ENCODE data around the gene RASD1. TPM values are rescaled to one million over a fixed set of nuclear protein-coding genes. Genes with fewer than 3 reads are reported as not detected.

Gene RASD1
- total RNA-seq, 1 donor from 2014 or later, result 1.0 TPM

- Mint-ChIP-seq H3K27me3 (no peaks in the 10 kb centered on the region), H3K36me3 (ENCODE audit: low read depth) (no peaks in the 10 kb centered on the region), H3K9me3 (no peaks in the 10 kb centered on the region), H3K27ac (no peak overlapping the region), H3K4me3 (no peak overlapping the region), H3K4me1 (no peaks in the 10 kb centered on the region)
- ChIA-PET CTCF (no interaction called here), POLR2A (no interaction called here)
- ATAC-seq (ENCODE audit: low read depth), result no peak
- intact Hi-C loops (cut with micrococcal nuclease), result no loop called here
- no peak for DNase-seq
- no peak for TF ChIP-seq CTCF (IDR thresholded peaks at IDR 0.05)
Observed at GRCh38 chr17:17525956-17526355, 29.8 kb upstream of the RASD1 start.

- H3K27me3 Mint-ChIP-seq, result no peaks in the 10 kb centered on the region
- ATAC-seq (ENCODE audit: low read depth), result no peak
- H3K4me3 Mint-ChIP-seq, result no peak overlapping the region
- no peaks in the 10 kb centered on the region for H3K36me3 Mint-ChIP-seq (ENCODE audit: low read depth)
- ChIA-PET CTCF (no interaction called here), POLR2A (no interaction called here)
- no peak overlapping the region for H3K27ac Mint-ChIP-seq
- intact Hi-C loops (cut with micrococcal nuclease), result no loop called here
- no peak for TF ChIP-seq CTCF (IDR thresholded peaks at IDR 0.05)
- no peaks in the 10 kb centered on the region for H3K9me3 Mint-ChIP-seq
- no peak for DNase-seq
- no peaks in the 10 kb centered on the region for H3K4me1 Mint-ChIP-seq
Observed at GRCh38 chr17:17525311-17525710, 29.1 kb upstream of the RASD1 start.

GRCh38 chr17:17523731-17524490, 27.7 kb upstream of the RASD1 start:
- no peak overlapping the region for H3K27ac Mint-ChIP-seq

GRCh38 chr17:17523001-17523730, 27.0 kb upstream of the RASD1 start:
- Mint-ChIP-seq H3K9me3 (no peaks in the 10 kb centered on the region), H3K4me1 (no peaks in the 10 kb centered on the region), H3K27ac (no peak overlapping the region), H3K4me3 (no peak overlapping the region), H3K36me3 (ENCODE audit: low read depth) (no peaks in the 10 kb centered on the region), H3K27me3 (no peaks in the 10 kb centered on the region)
- TF ChIP-seq CTCF (IDR thresholded peaks at IDR 0.05), result no peak
- ChIA-PET POLR2A (no interaction called here), CTCF (no interaction called here)
- ATAC-seq (ENCODE audit: low read depth), result no peak
- no peak for DNase-seq
- intact Hi-C loops (cut with micrococcal nuclease), result no loop called here

More at GRCh38 chr17:17523731-17524490, 27.7 kb upstream of the RASD1 start:
- DNase-seq (no peak), ATAC-seq (ENCODE audit: low read depth) (no peak)
- Mint-ChIP-seq H3K36me3 (ENCODE audit: low read depth) (no peaks in the 10 kb centered on the region), H3K27me3 (no peaks in the 10 kb centered on the region), H3K9me3 (no peaks in the 10 kb centered on the region), H3K4me1 (no peaks in the 10 kb centered on the region), H3K4me3 (no peak overlapping the region)
- ChIA-PET CTCF (no interaction called here), POLR2A (no interaction called here)
- intact Hi-C loops (cut with micrococcal nuclease), result no loop called here
- TF ChIP-seq CTCF (IDR thresholded peaks at IDR 0.05), result no peak

- no peak for ATAC-seq (ENCODE audit: low read depth)
- no peak overlapping the region for H3K27ac Mint-ChIP-seq
- CTCF ChIA-PET, result no interaction called here
Observed at GRCh38 chr17:17520599-17521232, 24.5 kb upstream of the RASD1 start.

More at GRCh38 chr17:17520599-17521232, 24.5 kb upstream of the RASD1 start:
- Mint-ChIP-seq H3K36me3 (ENCODE audit: low read depth) (no peaks in the 10 kb centered on the region), H3K9me3 (no peaks in the 10 kb centered on the region), H3K4me1 (no peaks in the 10 kb centered on the region), H3K4me3 (no peak overlapping the region), H3K27me3 (no peaks in the 10 kb centered on the region)
- no peak for TF ChIP-seq CTCF (IDR thresholded peaks at IDR 0.05)
- DNase-seq, result no peak
- intact Hi-C loops (cut with micrococcal nuclease), result no loop called here
- POLR2A ChIA-PET, result no interaction called here

Data from activated B cell treated with CpG ODN at 0.5 μM for 24 hours (primary cell).